Mesenteric fat pad (tissue), 1 donor: ENCODE measurements around the gene POMC. TPM values are rescaled to one million over a fixed set of nuclear protein-coding genes. Genes with fewer than 3 reads are reported as not detected.
"Not testable (repeated sequence)": the region's sequence is repeated elsewhere in the genome, so short reads cannot be mapped to it uniquely, and the experiment has no call there.

Source experiments
- DNase-seq: peaks from one replicate; pipeline ENCODE4 v3.0.0-alpha.2; 2020; ENCODE audit warnings: low spot score
- long read RNA-seq: library from polyadenylated mRNA; unstranded; transcript quantifications from one replicate; pipeline ENCODE4 v2.0.0, GENCODE V29; 2020
- total RNA-seq: library from RNA; stranded (reverse); fragmentation: NEBNext Ultra II Directional; extraction: Animal tissue kit (Norgen Biotek cat#: 25700); gene quantifications from one replicate; pipeline ENCODE4 v1.2.1, GENCODE V29; 2021
- donor health status: DM: yes; HTN: yes; CAD: no.

POMC gene
- total RNA-seq, result 3.4 TPM
- long read RNA-seq, partial matches to known transcripts, result 0 of 7 reads
- long read RNA-seq, other reads (novel, unspliced or antisense), result 7 of 7 reads

DNA sequence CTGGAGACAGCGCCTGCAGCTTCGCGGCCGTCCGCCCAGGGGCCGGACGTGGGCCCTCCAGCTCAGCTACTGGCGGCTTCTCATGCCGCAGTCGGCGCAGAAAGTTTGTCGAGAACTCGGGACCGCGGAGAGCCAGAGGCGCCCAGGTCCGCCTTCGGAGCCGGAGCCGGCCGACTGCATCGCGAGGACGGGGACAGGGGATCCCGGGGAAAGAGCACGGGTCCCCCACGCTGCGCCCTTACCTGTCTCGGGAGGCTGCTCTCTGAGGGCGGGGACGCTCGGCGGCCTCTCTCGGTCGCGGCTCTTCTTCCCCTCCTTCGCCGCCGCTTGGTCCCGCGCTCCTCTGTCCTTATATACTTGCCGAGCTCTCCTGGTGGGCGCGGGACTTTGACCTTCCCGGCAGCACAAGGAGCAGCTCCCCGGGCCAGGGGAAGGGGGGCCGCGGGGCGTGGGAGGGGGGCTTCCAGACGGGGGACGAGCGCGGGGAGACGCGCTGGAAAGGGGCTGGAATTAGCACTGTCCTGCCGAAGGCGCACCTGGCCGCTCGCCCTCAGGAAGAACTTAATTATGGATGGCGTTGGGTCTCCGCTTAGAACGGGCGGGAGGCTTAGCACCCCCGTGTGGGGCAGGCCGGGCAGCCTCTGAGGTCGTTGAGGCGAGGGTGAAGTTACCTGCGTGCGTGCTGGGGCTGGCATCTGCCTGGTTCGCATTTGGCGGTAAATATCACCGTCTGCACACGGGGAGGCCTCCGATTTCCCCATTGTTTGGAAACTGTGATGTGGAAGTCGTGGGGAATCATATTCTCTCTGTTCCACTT is at the start of gene POMC:
TSS of gene POMC (minus strand) at position 325 of the 817 bp plus-strand sequence. CDS start 3,808 bp downstream, outside the sequence.
- DNase-seq, result peak; percentile 76

- no peak for DNase-seq
Measured at GRCh38 chr2:25218100-25218499, 49.7 kb upstream of the POMC start.

DNA sequence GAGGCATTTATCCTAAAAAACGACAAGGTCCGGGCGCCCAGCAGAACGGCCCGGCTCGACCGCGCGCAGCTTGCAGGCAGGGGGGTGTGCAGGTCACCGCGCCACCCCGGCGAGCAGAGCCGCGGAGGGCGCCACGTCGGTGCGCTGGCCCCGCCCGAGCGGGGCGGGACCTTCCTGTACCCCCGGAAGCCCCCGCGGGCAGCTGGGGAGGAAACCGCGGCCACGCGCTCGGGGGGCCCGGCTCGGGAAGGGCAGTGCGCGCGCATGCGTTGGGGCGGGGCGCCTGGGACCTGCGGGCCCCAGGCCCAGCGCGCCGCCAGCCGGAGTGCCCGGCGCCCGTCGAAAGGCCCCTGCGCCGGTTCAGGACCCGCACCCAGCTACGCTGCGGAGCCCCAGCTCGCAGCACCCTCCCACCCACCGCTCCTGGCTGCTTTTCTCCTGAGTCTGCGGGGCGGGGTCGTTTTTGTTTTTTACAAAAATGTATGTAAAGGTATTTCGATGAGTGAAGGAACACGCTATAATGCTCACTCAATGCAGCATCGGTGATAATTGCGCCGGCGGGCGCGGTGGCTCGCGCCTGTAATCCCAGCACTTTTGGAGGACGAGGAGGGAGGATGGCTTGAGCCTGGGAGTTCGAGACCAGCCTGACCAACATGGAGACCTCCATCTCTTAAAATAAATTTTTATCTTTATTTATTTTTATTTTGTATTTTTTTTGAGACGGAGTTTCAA is 47.7 kb upstream of the POMC start:
- DNase-seq, result peak; percentile 92

DNA sequence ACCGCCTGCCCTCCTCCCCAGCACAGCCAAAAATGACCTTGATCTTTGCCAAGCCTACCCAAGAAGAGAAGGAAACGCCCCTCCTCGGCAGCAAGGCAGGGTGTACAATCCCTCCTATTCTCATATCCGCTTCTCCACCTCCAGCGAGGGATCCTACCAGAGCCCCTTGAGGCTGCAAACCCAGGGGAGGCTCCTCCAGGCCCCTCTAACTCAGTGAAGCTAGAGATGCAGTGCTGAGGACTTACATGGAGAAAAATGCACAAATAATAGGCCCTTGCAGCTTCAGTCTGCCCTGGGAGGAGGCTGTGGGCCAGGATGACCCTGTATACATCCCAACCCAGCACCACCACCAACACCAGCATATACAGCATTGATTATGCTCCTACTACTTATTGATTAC is 46.9 kb upstream of the POMC start:
- DNase-seq, result no peak

GRCh38 chr2:25213229-25213628 is 44.8 kb upstream of the POMC start:
- DNase-seq, result no peak

- not testable (repeated sequence) for DNase-seq
Measured at GRCh38 chr2:25210923-25211322, 42.5 kb upstream of the POMC start.

- DNase-seq, result no peak
Measured at GRCh38 chr2:25207078-25207545, 38.7 kb upstream of the POMC start.

DNA sequence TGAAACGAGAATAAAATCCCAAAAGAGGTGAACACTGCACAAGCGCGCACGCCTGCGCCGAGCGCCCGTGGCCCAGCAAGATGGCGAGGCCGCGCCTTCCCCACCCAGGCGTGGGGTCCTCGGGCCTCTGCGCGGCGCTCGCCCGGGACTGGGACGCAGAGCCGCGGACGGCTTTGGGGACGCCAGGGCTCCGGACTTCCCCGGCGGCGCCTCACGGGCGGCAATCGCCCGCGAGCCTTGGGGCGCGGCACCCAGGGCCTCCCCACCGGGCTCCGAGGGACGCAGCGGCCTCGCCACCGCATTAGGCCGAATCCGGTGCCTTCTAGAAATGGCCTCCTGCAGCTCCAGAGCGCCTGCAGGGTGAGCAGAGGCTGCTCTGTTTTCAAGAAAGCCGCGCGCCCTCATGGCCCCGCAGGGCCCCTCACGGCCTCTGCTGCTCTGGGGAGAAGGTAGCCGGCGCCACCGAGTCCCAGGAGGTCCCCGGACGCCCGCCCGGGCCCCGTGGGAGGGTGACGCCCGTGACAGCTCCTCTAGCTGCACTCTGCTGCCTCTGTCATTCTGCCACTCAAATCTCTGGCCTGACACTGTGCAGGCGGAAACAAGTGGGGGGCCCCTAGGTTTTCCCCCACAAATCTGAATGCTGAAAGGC is 35.9 kb upstream of the POMC start:
- DNase-seq, result no peak

DNA sequence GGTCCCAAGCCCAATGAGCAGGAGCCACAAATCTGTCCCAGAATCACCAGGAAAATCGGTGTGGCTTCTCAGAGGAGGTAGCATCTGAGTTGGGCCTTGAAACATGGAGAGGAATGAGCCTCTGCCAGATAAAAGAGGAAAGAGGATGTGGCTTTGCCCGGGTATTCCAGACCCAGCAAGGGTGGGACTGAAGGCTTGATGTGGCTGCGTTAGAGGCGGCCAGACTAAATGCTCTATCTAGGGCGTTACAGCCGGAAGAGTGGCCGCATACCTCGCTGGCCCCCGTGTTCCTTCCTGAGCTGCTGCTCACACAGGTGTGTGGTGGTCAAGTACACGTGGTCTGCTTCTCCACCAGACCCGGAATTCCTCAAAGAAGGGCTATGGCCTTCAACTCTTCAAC is 33.9 kb upstream of the POMC start:
- DNase-seq, result no peak

- no peak for DNase-seq
Measured at GRCh38 chr2:25201794-25202193, 33.4 kb upstream of the POMC start.

DNA sequence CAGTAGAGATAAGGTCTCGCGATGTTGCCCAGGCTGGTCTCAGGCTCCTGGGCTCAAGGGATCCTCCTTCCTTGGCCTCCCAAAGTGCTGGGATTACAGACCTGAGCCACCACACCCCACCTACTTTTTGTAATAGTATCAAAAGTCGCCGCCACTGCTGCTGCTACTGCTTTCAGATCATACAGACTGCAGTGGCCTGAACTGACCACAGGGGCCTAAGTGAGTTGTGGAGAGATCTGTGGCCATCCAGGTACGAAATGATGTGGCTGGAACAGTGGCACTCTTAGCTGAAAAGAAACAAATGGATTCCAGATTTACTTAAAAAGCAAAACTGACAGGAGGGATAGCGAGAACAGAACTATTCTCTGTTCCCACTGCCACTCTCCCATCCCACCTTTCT is 32.9 kb upstream of the POMC start:
- no peak for DNase-seq

DNA sequence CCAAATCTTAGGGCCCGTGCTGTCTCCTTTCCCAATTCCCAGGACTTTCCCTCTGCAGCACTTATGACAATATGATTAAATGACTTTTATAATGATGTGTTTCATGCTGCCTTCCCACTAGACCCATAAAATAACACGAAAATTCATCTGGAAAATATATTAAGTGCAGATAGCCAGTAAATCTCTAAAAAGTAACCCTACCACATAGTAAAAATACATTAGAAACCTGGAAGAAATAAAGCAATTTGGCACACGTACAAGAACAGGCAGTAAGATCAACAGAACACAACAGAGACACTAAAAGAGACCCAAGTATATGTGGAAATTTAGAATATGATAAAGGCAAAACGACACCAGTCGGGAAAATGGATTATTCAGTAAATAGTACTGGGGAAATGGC is 30.2 kb upstream of the POMC start:
- DNase-seq, result no peak

DNA sequence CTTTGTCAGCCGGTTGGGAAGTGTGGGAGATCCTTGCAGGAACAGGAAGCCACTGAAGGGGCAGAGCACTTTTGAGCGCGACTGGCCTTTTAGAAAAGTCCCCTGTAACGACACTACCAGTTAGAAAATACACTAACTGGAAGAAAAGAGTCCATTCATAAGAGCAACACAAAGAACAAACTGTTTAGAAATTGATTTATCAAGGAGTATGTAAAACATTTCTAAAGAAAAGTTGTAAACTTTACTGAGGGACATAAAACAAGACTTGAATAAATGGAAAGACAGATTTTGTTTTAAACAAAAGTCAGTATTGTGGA is 29.8 kb upstream of the POMC start:
- no peak for DNase-seq

DNA sequence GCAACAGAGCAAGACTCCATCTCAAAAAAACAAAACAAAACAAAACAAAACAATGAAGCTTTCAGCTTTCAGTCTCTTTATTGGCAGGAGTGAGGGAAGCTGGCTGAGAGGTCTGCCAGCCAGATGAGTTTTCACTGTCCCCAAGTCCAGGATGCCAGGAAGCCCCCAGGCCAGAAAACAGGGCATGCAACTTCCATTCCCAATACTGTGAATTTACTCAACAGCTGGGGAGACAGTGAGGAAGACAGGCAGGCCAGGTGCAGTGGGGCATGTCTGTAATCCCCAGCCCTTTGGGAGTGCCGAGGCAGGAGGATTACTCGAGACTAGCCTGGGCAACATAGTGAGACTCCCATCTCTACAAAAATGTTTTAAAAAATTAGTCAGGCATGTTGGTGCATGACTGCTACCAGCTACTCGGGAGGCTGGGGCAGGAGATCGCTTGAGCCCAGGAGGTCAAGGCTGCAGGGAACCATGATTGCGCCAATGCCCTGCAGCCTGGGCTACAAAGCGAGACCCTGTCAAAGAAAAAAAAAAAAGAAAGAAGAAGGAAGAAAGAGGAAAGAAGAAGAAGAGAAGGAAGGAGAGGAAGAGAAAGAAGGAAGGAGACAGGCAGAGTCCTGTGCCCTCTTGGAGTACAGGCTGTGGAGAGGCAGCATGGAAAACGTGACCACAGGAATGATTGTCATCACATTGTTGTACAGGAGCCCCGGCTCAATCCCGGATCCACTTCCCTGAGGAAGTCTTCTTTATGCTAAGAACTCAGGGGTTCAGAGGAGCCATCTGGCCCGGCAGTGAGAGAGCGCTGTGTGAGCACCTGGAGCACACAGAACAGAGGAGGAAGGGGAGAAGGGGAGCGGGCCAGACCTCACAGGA is 29.2 kb upstream of the POMC start:
- no peak for DNase-seq

DNA sequence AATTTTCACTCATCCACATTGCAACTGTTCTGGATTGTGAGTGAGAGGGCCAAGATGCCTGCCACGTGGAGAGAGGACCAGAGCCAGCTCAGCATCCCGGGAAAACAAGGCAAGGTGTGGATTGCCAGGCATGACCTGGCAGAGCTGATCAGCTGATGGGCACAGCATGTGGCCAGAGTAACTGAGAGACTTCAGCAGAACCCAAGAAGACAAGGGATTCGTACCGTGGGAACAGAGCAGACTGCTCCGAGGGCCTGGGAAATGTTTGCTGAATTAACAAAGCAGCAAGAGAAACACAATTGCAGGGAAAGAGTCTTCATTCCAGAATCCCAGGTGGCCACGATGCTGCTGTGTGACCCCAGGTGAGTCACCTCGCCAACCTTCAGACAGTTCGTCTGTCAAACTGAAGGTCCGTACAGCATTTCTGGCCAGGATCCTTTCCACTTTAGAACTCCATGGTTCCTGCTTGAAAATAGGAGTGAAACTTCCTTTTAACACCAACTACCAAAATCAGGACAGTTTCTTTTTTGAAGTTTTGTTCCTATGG is 26.3 kb upstream of the POMC start:
- no peak for DNase-seq

GRCh38 chr2:25190536-25190935 is 22.2 kb upstream of the POMC start:
- no peak for DNase-seq

- no peak for DNase-seq
Measured at GRCh38 chr2:25188405-25188804, 20.0 kb upstream of the POMC start.

- no peak for DNase-seq
Measured at GRCh38 chr2:25187729-25188350, 19.5 kb upstream of the POMC start.

GRCh38 chr2:25184254-25184653 is 15.9 kb upstream of the POMC start:
- no peak for DNase-seq

- DNase-seq, result no peak
Measured at GRCh38 chr2:25178976-25179375, 10.6 kb upstream of the POMC start.
